Stimulated activated CD8-positive, alpha-beta memory T cell treated with anti-CD3 and anti-CD28 coated beads, Interleukin-4, amount 100 ng/mL, for 48 hours (primary cell): ENCODE results near the gene RASSF4.

Source experiments
- DNase-seq: peaks from one replicate; pipeline ENCODE4 v3.0.0-alpha.2; 2020

The RASSF4 gene, protein sequence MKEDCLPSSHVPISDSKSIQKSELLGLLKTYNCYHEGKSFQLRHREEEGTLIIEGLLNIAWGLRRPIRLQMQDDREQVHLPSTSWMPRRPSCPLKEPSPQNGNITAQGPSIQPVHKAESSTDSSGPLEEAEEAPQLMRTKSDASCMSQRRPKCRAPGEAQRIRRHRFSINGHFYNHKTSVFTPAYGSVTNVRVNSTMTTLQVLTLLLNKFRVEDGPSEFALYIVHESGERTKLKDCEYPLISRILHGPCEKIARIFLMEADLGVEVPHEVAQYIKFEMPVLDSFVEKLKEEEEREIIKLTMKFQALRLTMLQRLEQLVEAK

GRCh38 chr10:44959247-44960087, at the start of gene RASSF4:
TSS of gene RASSF4 (plus strand) at chr10:44959802. CDS start at chr10:44970203, 10,401 bp downstream.
- DNase-seq: peak; percentile 95

DNA sequence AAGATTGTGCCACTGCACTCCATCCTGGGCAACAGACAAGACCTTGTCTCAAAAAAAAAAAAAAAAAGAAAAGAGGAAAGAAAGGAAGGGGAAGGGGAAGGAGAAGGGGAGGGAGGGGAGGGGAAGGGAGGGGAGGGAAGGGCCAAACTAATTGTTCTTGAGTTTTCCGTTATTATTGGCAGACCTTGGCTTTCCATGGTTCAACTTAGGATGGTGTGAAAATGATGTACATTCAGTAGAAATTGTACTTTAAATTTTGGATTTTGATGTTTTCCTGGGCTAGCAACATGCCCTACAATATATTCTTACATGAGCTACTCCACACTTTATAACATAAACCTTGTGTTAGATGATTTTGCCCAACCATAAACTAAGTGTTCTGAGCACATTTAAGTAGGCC, 49.7 kb upstream of the RASSF4 start:
- no peak for DNase-seq

DNA sequence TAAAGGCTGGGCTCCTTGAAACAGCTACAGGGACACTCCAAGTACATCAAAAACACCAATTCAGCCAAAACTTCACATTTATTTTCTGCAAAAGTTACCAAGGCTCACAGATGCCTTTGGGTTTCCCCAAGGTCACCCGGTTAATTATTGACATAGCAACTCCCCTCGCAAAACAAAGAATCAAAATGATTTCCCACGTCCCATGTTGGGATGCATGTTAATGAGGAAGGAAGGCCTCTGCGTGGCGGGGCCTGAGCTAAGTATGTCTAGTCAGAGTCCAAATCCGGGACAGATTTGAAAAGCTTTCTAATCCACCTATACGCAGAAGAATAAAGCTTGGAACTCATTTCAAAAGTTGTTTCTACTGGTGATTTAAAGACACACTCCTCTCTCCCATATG, 49.0 kb upstream of the RASSF4 start:
- DNase-seq: no peak

DNA sequence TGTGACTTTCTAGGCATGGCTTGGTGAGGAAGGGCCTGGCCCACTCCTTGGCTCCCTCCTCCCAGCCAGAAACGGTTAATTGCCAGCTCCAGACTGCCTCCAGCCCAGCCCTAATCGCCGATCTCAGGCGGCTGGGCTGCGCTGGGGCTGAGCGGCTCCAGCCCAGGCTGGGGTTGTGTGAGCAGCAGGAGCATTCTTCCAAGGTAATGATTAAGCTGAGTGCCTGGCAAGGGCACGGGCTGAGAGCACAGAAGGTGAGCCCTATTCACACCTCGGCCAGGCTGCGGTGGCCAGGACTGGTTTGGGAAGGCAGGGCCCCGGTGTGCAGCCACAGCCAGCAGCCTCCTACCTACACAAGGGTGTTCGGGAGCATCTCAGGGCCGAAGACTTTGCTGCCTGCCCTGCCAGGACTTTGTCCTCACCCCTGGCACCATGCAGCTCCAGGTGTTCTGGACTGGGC, 48.5 kb upstream of the RASSF4 start, which contains the start of gene TMEM72:
Gene TMEM72, plus strand, starts transcription at position 257 of the 460 bp plus-strand sequence. Its CDS starts 176 bp downstream, at position 433.
- DNase-seq: no peak

DNA sequence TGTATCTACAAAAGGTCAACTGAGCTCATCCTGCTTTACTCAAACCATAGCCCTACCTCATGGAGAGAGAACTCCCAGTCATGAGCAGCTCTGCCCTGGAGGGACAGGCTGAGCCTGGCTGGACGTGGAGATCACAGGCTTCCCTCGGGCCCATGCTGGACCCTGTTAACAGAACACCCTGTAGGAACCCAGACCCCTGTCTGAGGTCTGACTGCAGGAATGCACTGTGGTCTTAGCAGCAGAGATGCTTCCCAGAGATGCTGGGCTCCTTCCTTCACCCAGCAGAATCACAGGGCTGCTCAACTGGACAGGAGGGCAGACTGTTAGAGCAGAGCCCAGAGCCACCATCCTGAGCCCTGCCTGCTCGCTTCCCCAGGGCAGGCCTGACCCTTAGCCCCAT, 47.7 kb upstream of the RASSF4 start:
- DNase-seq: no peak

DNA sequence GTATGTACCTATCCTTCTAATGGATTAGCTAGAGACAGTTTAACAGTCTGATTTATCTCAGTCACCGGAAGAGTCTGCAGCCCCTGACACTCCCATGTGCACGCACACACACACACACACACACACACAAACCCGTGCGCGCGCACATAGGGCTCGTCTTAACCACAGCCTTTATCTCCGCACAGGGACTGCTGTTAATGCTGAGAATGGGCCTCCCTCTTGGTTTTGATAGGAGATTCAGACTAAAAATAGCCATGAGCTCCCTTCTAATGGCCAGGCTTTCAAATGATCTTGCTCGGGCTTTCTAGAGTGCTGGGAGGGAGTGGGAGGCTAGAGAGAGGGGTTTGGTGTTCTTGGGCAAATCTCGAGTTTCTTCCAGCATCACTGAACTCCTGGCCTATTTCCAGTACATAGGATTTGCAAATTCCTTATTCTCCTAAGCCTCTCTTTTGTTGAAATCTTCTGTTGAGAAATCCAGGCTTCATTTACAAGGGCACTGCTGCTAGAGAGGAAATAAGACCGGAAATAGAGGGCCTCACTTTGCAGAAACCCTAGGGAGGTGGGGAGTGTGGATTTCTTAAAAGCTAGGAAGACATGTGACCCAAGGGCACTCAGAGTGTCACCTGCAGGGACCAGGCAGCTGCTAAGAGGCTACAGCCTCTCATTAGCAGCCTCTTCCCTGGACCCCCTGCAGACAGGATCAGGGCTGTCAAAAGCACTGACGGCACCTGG, 46.1 kb upstream of the RASSF4 start:
- peak; percentile 29 for DNase-seq

GRCh38 chr10:44914891-44915290, 44.7 kb upstream of the RASSF4 start:
- DNase-seq: no peak

DNA sequence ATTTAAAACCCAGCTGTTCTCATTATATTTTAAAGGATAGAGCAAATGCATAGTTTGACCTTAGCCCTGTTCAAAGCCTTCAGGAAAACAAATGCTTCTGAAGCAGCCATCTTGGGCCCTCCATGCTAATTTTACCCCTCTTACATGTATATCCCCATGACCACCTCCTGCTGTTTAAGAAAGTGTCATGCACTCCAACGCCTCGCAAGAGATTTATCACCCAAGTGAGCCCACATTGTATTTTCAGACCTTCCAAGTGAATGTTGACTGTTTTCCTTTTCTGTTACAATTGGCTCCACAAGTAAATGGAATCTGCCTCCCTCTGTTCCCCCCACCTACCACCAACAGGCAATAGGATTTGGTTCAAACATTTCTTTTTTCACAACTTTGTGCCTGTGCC, 43.2 kb upstream of the RASSF4 start:
- no peak for DNase-seq

- DNase-seq: no peak
Measured at GRCh38 chr10:44917848-44918247, 41.8 kb upstream of the RASSF4 start.

DNA sequence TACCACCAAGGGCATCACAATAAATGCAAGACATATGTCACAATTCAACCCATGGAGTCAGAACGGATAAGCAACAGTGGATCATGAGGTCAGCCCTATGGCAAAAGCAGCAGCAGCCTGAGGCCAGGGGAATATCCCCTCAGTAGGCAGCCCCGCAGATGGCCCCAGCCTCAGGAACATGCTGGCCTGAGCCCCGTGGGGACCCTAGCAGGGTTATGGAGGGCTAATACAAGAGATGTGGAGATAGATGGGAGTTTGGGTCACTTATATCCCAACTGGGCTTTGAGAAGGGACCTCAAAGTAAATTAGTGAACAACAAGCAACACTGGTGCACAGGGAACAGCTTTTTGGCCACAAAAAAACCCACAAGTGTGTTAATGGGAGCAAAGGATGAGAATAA, 39.4 kb upstream of the RASSF4 start:
- no peak for DNase-seq

GRCh38 chr10:44921061-44921460, 38.5 kb upstream of the RASSF4 start:
- no peak for DNase-seq

DNA sequence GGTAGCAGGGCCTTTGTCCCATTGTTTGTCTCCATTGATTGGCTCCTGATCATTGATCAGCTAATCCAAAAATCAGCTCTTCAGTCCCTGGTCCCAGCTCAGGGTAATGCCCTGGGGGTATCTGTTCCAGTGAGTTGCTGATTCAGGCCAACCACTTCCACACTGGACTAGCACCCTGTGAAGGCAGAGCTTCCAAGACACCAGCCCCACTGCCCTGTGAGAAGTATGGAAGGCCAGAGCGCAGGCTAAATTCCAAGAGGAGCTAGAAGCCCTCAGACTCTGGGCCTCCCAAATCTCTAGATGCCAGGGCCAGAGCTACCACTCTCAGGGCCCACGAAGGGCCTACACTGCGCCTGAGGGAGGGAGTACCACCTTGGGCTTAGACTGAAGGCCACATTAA, 38.1 kb upstream of the RASSF4 start:
- no peak for DNase-seq

- peak; percentile 5 for DNase-seq
Measured at GRCh38 chr10:44922021-44922420, 37.6 kb upstream of the RASSF4 start.

DNA sequence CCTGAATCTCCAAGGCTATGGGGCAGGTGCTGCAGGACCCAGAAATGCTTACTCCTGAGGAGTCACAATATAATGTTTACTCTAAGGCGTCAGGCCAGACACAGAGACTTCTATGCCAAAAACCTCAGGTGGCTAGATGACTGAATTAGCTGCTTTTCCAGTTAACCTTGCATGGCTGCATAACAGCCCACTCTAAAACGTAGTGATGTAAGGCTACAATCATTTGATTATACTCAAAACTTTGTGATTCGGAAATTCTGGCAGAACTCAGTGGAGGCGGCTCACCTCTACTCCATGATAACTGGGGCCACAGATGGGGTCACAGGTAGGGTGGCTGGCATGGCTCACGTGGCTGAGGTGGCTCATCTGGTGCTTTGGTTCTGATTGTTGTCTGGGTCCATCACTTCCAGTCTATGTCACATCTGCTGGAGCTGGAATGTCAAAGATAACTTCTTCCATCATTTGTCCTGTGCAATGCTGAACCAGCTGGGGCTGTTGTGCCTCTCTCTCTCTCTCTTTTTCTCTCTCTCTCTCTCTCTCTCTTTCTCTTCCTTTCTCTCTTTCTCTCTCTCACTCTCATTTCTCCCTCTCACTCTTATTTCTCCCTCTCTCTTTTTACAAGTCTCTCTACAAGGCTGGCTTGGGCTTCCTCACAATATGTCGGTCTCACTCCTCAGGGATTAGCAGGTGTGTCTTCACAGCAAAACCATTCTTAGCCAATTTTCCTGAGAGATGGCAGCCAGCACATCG, 36.6 kb upstream of the RASSF4 start:
- peak; percentile 11 for DNase-seq

GRCh38 chr10:44923611-44924010, 36.0 kb upstream of the RASSF4 start:
- no peak for DNase-seq

DNA sequence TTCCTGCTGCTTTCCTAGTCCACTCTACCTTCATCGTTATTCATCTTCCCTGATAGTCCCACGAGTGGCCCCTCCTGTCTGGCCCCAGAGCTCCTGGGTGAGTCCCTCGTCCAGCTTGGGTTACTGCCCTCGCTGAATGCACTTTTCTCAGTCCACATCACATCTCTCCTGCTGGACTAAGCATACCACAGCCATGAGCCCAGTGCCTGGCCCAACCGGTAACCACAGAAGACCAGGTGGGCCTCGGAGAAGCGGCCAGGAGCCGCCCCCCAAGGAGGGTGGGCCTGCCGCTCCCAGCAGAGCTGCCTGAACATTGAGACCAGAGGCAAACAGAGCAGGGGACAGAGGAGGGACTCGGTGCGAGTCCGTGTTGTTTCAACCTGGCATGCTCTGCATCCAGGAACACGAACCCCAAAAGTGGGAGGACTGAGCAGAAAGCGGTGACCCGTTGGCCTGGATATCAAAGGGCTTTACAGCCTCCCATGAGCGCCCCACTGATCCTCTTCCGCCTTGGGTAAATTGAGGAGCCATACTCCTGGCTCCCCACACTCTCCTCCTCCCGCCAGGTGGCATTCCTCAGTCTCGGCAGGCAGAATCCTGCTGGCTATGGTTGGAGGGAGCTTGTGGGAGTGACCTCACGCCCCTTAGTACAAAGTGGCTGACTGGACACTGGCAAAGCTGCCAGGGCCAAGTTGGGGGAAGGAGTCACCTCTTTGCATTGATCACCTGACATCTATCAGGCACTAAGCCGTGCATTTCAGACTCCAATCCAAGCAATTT, 35.2 kb upstream of the RASSF4 start:
- DNase-seq: no peak

- DNase-seq: peak; percentile 20
Measured at GRCh38 chr10:44925224-44925623, 34.4 kb upstream of the RASSF4 start.

GRCh38 chr10:44925811-44926750, 33.5 kb upstream of the RASSF4 start:
- DNase-seq: no peak

DNA sequence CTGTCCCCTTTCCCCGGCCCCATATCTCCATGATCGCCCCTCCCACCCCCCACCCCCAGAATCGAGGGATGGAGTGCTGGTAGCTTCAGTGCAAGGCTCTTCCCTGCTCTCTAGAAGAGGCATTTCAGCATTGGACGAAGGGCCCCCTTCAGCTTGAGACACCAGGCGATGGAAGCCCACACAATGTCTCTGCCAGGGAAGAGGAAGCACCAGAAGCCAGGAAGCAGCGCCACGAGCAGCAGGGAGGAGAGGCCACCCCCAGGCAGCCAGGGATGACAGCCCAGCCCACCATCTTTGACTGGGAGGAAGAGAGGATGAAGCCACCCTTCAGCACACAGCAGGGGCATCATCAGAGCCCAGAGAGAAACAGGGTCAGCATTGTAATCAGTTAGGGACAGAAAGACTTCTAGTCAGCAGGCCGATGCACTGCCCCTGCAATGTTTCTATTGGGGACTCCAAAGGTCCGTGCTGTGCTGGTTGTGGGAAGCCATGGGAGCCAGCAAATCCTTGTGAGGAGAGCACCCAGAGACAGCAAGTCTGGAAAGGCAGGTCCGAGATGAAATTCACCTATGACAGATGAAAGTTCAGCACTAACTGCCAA, 32.8 kb upstream of the RASSF4 start:
- DNase-seq: no peak

DNA sequence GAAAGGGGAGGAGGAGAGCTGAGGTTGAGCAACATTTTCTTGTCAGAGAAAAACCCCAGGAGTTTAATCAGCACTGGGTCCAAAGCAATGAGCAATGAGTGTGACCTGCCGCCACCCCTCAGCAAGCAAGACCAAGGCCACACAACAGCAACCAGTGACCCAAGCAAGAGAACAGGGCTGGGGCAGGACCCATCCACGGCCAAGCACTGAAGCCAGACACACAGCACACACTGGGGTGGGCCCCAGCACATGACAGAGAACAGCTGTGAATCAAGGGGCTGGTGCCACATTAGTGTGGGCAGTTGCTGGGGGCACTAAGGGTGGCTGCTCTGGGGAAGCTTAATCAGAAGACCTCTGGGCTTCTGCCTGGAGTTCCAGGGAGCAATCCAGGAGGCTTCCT, 32.2 kb upstream of the RASSF4 start:
- no peak for DNase-seq
